Adrenal gland (tissue), 5 donors: ENCODE results near the gene USF1.
"Not testable (repeated sequence)": the region's sequence is repeated elsewhere in the genome, so short reads cannot be mapped to it uniquely, and the experiment has no call there.

Source experiments
- CTCF ChIP-seq, 6 experiments: fragments of 450-650 bp in 4 of 6; fragments of 200-600 bp in 2 of 6; sonication (generic) in 1 of 6; IDR thresholded peaks; 1 replicate in 5 of 6; 2 replicates in 1 of 6; pipeline versions ENCODE4 v1.5.1 to v1.8.0; 2016 to 2021; ENCODE audit warnings: antibody characterized with exemption in 6 of 6, mild to moderate bottlenecking in 2 of 6, moderate library complexity in 1 of 6
- POLR2A ChIP-seq, 2 donors: fragments of 450-650 bp; IDR thresholded peaks; one replicate each; pipeline ENCODE4 v1.6.1; 2017; ENCODE audit warnings: antibody characterized with exemption in 2 of 2, mild to moderate bottlenecking in 2 of 2, moderate library complexity in 1 of 2
- donor health status: DM: no; HTN: no; CAD: no.

- not testable (repeated sequence) for TF ChIP-seq CTCF, POLR2A (IDR thresholded peaks at IDR 0.05)
These were observed 28.6 kb downstream of the USF1 start for GRCh38 chr1:161017181-161017580.
